GM12892 (cell line): Measurements from ENCODE around the gene PHF10.

Experiments used
- DNase-seq: peaks from one replicate; pipeline ENCODE4 v3.0.0; 2011; ENCODE audit not compliant: insufficient read length
- FAIRE-seq: peaks from 2 replicates; lab custom pipeline; 2011; peaks lifted over from hg19 to GRCh38; lab: Jason Lieb, UNC
- POLR2A ChIP-seq: IDR thresholded peaks from 2 replicates; pipeline ENCODE4 v1.6.1; 2011; ENCODE audit warnings: low read depth, low read length, control low read depth
- POLR2AphosphoS5 ChIP-seq: IDR thresholded peaks from 2 replicates; pipeline ENCODE4 v1.6.1; 2011; ENCODE audit warnings: low read depth, low read length, control low read depth
- TAF1 ChIP-seq: IDR thresholded peaks from 2 replicates; pipeline ENCODE4 v1.6.1; 2011; ENCODE audit warnings: low read depth, mild to moderate bottlenecking, control low read depth, low read length, borderline replicate concordance

Gene PHF10

DNA sequence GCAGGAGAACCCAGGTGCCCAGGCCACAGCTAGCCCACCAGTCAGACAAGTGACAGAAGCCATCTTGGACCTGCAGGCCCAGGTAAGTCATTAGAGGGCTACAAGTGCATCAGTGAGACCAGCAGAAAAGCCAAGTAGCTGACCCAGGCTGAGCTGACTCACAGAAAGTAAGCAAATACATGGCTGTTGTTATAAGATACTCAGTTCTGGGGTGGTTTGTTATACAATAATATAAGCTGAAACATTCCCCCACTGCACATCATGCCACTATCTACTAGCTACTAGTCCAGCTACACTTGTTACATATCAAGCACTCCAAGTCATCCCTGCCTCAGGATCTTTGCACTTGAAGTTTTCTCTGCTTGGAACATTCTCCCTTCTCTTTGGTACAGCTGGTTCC is 17.0 kb upstream of the PHF10 start:
- TF ChIP-seq POLR2AphosphoS5: no peak
- TF ChIP-seq TAF1: no peak
- no peak for TF ChIP-seq POLR2A
- DNase-seq (no peak), FAIRE-seq (no peak)

DNA sequence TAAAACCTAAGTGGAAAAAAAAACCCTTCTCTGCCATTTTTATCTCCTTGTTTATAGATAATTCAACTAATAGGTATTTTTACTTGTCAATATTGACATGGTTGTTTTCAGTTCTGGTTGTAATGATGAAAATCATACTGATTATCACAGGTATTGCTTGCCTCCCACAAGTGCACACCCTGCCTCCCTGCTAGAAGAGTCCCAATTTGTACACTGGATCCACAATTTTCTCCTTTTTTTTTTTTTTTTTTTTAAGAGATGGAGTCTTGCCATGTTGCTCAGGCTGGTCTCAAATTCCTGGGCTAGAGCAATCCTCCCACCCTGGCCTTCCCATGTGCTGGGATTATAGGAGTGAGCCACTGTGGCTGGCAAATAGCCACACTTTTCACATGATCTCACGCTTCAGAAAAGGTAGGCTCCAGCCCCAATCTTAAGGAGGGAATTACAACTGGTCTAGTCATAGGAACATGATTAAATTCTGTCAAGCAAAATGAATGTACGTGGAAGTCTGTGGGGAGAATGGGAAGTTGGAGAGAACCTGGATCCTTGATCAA is 14.8 kb upstream of the PHF10 start:
- TF ChIP-seq POLR2A (no peak), POLR2AphosphoS5 (no peak), TAF1 (no peak)
- DNase-seq: no peak
- FAIRE-seq: no peak

DNA sequence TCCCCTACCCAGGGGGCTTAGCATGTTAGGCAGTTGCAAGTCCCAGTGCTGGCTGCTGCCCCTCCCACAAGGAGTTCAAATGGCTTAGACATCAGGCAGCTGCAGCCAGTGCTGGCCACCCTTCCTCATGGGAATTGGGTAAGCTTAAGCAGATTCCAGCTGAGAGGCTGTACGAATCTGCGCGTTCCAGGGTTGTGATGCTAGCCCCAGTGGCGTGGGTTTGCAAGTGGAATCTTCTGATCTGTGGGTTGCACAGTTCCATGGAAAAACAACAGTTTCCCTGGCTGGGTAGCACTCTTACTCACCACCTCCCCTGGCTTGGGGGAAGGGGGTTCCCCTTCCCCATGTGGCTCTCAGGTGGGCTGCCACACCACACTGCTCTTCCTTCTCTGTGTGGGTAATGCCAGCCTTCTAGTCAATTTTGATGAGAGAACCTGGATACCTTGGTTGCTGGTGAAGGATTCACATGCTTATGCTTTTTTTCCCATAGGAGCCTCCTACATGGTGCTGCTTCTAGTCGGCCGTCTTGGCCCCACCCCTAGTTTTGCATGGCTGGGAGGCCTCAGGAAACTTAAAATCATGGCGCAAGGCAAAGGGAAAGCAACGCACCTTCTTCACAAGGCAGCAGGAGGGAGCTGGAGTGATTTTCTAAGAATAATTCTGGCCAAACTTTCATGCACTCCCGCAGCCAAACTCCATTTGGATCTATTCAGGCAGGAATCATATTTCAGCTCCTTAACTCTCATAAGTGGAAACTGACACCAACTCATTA is 14.1 kb upstream of the PHF10 start:
- TF ChIP-seq TAF1: no peak
- TF ChIP-seq POLR2AphosphoS5: no peak
- no peak for TF ChIP-seq POLR2A
- FAIRE-seq: no peak
- DNase-seq: no peak

DNA sequence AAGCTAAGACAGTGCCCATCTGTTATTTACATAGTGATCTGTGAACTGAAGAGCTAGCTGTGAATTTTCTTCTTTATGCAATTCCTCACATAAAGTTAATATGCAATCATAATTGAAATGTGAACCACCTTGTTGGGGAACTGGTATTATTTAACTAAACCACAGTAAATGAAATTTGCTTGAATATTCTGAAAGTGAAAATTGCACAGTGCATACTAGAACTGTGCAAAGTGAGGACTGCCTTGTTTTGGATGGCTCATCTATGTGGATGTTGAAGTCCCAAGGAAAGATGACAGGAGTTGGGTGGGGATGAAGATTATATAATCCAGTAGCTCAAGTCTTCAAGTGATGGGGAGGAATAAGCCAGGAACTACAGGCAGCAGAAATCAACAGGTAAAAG is 5.7 kb upstream of the PHF10 start:
- TF ChIP-seq POLR2A: no peak
- TF ChIP-seq TAF1: no peak
- no peak for TF ChIP-seq POLR2AphosphoS5
- no peak for DNase-seq
- FAIRE-seq: no peak

DNA sequence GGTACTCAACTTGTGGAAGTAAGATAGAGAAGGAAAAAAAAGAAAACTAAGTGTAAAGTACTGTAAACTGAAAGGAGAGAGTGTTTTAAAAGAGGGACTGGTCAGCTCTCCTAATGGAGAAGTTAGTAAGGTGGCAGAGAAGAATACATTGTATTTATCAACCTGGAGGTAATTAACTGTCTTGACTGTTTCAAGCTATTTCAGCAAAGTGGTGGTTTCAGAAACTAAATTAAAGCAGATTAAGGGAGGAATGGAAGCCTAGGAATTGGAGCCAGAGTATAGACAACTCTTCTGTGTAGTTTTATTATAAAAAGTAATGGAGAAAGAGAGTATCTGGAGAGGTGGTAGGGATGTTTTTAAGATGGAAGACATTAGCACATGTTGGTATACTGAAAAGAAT is 2.7 kb upstream of the PHF10 start:
- FAIRE-seq: no peak
- TF ChIP-seq POLR2AphosphoS5 (no peak), POLR2A (no peak), TAF1 (no peak)
- no peak for DNase-seq

DNA sequence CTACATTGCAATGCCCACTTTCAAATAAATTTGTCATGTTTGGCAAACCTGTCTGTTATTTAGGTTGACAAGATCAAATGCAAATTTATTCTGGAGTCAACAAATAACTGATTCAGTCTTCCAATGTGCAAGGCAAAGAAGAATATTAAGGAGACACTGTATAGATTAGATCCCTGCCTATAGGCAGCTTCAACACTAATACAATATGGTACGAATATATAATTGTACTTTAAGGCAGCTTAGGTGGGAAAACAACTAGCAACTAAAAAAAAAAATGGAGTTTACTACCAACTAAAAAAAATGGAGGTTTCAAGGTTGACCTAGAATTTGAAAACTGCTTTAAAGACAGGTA is 1.7 kb upstream of the PHF10 start:
- DNase-seq (no peak), FAIRE-seq (no peak)
- TF ChIP-seq POLR2AphosphoS5 (no peak), POLR2A (no peak)

DNA sequence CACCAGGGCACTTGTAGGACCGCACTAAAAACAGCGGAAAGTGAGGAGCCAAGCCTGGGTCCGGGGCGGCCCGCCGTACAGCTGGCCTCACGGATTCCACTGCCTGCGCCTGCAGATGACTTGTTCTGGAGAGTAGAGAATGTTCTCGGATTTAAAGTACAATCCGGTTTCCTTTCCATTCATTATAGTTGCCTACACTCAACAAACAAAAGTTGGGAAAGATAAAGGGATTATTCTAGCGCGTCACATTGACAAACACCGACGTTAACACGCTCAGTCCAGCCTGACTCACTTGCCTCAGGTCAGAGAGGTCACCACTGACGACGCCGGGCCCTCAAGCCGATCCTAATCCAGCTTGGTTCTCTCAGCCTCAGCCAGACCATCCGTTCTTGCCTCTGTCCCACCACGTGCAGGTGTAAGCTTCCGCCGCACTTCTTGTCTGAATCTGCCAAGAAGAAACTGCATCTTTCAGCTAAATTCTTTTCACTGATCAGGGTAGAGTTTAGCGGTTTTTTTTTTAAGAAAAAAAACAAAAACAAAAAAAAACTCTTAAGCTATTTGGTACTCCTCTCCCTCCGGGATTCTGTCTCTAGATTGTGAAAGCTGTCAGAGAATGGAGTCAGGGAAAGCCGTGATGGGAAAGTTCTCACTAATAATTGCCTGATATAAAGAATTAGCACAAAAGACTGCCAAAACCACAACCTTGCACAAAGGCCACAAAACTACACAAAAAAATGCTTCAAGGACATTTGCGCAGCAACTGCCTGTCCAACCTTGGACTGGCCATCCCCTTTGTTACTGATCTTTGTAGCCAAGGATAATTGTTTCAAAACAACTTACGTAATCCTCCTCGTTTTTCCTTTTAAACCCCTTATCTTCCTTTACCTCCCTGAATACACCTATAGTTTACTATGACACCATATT is 1.1 kb upstream of the PHF10 start:
- no peak for TF ChIP-seq POLR2AphosphoS5
- TF ChIP-seq POLR2A: no peak
- no peak for TF ChIP-seq TAF1
- FAIRE-seq: peak; percentile 67
- DNase-seq: no peak

DNA sequence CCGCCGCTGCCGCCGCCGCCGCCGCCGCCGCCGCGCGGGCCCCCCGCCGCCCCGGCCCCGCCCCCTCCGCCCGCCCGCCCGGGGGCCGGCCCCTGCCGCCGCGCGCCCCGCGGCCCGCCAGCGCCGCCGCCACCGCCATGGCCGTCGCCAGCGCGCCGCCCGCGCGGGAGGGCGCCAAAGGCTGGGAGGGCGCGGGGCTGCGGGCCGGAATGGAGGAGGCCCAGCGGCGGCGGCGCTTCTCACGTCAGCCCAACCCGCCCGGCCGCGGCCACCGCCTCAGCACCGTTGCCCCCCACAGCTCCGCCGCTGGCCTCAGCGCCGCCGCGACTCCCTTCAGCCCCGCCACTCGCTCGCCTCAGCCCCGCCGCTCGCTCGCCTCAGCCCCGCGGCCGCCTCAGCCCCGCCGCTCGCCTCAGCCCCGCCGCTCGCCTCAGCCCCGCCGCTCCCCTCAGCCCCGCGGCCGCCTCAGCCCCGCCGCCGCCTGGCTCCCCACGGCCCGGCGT is 258 bp downstream of the PHF10 start:
- FAIRE-seq (no peak), DNase-seq (peak; percentile 44)
- TF ChIP-seq POLR2A: peak; percentile 20; the same call in 1 of the 2 replicates
- no peak for TF ChIP-seq TAF1

DNA sequence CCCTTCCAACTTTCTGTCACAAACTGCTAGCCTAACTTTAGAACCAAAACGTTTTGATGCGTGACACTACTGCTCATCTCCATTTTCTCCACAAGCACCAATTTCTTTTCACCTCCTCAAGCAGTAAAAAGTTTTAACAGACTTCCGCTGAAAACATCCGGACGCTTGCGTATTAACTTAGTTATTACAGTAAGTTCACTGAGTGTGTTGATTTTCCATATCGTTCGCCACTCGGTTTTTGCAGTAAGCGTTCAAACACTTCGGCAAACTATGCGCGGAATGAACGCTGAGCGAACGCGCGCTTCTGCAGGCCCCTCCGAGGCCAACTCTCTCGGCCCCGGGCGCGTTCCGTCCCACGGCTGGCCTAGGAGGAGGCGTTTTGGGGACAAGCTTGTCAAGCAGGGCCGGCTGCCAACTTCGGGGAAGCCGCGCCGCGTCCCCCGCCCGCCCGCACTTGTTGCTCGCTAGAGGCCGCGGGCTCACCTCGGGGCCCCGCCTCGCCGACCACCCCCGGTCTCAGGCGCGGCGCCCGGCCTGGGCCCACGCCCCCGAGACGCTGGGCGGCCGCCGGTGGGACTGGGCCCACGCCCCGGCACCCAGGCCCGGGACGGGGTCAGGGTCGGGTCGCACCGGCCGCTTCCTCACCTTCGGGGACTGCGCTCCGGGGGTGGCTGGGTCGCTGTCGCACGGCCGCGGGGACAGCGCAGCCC is 945 bp downstream of the PHF10 start:
- DNase-seq: peak; percentile 44
- FAIRE-seq: no peak
- TF ChIP-seq POLR2A: no peak

DNA sequence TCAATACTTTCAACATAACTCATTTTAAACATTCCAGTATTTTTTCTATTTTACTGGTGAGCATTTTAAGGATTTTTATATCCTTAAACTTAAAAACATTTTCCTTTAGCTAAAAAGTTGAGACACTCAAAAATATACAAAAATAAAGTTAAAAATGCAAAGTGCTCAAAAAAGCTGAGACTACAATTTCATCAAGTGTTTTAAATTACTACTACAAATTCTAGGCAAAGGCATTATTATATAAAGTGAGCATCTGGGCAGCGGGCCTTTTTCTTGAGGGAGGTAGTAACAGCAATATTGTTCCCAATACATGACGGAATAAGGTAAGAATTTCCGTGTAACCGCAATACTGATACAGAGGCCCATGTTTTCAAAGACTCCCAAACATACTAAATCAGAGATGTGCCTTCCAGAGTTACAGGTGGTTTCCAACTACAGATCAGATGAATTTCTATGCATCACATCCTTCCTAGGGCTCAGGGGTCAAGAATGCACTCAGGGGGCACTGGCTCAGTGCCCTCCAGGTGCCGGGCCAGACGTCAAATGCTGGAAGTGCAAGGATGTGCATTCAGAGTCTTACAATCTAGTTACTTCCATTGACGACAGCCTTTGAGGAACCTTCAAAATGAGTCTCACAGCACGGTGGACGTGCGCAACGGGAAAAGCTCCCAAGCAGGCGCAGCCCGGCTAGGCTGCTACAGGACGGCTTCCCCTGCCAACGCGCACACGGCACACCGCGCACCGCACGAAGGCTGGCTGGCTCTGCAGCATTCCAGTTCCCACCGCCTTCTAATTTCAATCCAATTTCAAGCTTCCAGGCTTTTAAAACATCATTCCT is 1.7 kb downstream of the PHF10 start:
- no peak for DNase-seq
- TF ChIP-seq POLR2A (peak; percentile 39; the same call in 1 of the 2 replicates), TAF1 (no peak)
- FAIRE-seq: peak; percentile 89

DNA sequence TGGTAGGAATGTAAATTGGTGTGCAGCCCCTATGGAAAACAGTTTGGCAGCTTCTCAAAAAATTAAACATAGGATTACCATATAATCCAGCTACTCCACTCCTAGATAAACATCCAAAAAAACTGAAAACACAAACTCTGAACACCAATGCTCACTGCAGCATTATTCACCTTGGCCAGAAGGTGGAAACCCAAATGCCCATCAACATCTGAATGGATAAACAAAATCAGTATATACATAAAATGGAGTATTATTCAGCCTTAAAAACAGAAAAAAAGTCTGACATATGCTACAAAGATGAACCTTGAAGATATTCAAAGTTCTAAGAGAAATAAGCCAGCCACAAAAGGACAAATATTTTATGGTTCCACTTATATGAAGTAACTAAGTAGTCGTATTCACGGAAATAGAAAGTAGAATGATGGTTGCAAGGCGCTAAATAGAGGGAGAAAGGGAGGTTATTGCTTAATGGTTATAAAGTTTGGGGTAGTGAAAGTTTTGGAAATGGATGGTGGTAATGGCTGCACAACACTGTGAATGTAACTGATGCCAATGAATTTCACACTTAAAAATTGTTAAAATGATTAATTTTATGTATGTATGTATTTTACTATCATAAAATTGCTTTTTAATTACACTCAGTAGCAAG is 4.0 kb downstream of the PHF10 start:
- FAIRE-seq (peak; percentile 63), DNase-seq (no peak)
- TF ChIP-seq TAF1: no peak
- no peak for TF ChIP-seq POLR2A
- no peak for TF ChIP-seq POLR2AphosphoS5
